ENCODE measurements around the gene SYNPO.

Gene SYNPO

GRCh38 chr5:150674341-150674821 lies 33.9 kb downstream of the SYNPO start:
- H3K4me3 ChIP-seq (ENCODE audit: low read depth, low read length), result no peak overlapping the region

- no peak overlapping the region for H3K4me3 ChIP-seq (ENCODE audit: low read depth, low read length)
These were observed 34.6 kb downstream of the SYNPO start for GRCh38 chr5:150675069-150675468.

GRCh38 chr5:150676578-150676977 lies 36.1 kb downstream of the SYNPO start:
- no peak overlapping the region for H3K4me3 ChIP-seq (ENCODE audit: low read depth, low read length)

GRCh38 chr5:150689120-150689519 lies 48.7 kb downstream of the SYNPO start:
- H3K4me3 ChIP-seq (ENCODE audit: low read depth, low read length), result no peak overlapping the region

GRCh38 chr5:150690760-150691159 lies 50.3 kb downstream of the SYNPO start:
- no peak overlapping the region for H3K4me3 ChIP-seq (ENCODE audit: low read depth, low read length)

- no peak overlapping the region for H3K4me3 ChIP-seq (ENCODE audit: low read depth, low read length)
These were observed 51.8 kb downstream of the SYNPO start for GRCh38 chr5:150692276-150692675.

- H3K4me3 ChIP-seq (ENCODE audit: low read depth, low read length), result no peak overlapping the region
These were observed 54.2 kb downstream of the SYNPO start for GRCh38 chr5:150694612-150695011.

GRCh38 chr5:150700246-150700593 lies 59.8 kb downstream of the SYNPO start:
- H3K4me3 ChIP-seq (ENCODE audit: low read depth, low read length), result peak overlapping the region; percentile 93

- peak within 1 kb of the TSS; percentile 93 for H3K4me3 ChIP-seq (ENCODE audit: low read depth, low read length)
These were observed 60.3 kb downstream of the SYNPO start, which contains the start of gene RBM22 for GRCh38 chr5:150700594-150701377. Gene RBM22, minus strand, starts transcription at chr5:150701062. Its CDS starts 77 bp downstream, at chr5:150700985.

GRCh38 chr5:150703762-150704161 lies 63.3 kb downstream of the SYNPO start:
- H3K4me3 ChIP-seq (ENCODE audit: low read depth, low read length), result no peak overlapping the region

- H3K4me3 ChIP-seq (ENCODE audit: low read depth, low read length), result no peak overlapping the region
These were observed 66.4 kb downstream of the SYNPO start for GRCh38 chr5:150706776-150707390.

All from iPS-11a (cell line).